Measurements from ENCODE around the gene RTL1.

Gene RTL1

DNA sequence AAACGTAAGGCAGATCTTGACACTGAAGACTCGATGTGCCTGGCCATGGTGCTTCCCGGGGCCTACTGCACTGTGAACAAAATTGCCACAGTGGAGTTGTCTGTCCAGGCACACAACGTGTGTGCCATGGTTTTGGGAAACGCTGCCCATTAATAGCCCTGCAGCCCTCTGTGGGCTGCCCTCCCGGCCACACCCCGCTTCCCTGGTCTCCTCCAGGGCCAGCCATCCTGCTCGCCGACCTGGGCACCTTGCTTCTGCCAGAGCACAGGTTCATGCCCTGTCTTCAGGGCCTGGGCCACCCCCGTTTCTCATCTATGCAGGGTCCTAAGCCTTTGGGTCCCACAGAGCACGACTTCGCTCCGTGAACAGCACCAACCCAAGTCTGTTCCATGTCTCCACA lies 58.7 kb downstream of the RTL1 start:
- Histone ChIP-seq H3K36me3 (ENCODE audit: low read length) (no peaks in the 10 kb centered on the region), H3F3A (ENCODE audit: insufficient read depth) (no peaks in the 10 kb centered on the region), H3K9me3 (ENCODE audit: insufficient read depth, low read length) (no peaks in the 10 kb centered on the region), H3K27me3 (ENCODE audit: low read length) (no peaks in the 10 kb centered on the region), H3K4me2 (ENCODE audit: low read depth, low read length, poor library complexity, severe bottlenecking) (no peak overlapping the region), H3K4me3 (ENCODE audit: insufficient read depth, low read length, poor library complexity, severe bottlenecking) (no peak overlapping the region), H2AFZ (ENCODE audit: low read depth, low read length, severe bottlenecking) (no peak overlapping the region), H3K9me2 (replicated peaks; ENCODE audit: insufficient read depth, low read length) (no peaks in the 10 kb centered on the region), H3K79me2 (ENCODE audit: insufficient read depth, low read length) (no peaks in the 10 kb centered on the region), H3K27ac (ENCODE audit: low read depth, low read length) (no peak overlapping the region), H4K20me1 (ENCODE audit: low read depth, low read length) (no peaks in the 10 kb centered on the region), H3K9ac (ENCODE audit: low read length) (no peak overlapping the region)
- TF ChIP-seq EZH2phosphoT487 (conservative IDR thresholded peaks at IDR 0.05; ENCODE audit: low read length), result no peak
- TF ChIP-seq, protein P1, sequence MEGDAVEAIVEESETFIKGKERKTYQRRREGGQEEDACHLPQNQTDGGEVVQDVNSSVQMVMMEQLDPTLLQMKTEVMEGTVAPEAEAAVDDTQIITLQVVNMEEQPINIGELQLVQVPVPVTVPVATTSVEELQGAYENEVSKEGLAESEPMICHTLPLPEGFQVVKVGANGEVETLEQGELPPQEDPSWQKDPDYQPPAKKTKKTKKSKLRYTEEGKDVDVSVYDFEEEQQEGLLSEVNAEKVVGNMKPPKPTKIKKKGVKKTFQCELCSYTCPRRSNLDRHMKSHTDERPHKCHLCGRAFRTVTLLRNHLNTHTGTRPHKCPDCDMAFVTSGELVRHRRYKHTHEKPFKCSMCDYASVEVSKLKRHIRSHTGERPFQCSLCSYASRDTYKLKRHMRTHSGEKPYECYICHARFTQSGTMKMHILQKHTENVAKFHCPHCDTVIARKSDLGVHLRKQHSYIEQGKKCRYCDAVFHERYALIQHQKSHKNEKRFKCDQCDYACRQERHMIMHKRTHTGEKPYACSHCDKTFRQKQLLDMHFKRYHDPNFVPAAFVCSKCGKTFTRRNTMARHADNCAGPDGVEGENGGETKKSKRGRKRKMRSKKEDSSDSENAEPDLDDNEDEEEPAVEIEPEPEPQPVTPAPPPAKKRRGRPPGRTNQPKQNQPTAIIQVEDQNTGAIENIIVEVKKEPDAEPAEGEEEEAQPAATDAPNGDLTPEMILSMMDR (IDR thresholded peaks at IDR 0.05; ENCODE audit: insufficient read depth, low read length, poor library complexity, severe bottlenecking), result no peak

DNA sequence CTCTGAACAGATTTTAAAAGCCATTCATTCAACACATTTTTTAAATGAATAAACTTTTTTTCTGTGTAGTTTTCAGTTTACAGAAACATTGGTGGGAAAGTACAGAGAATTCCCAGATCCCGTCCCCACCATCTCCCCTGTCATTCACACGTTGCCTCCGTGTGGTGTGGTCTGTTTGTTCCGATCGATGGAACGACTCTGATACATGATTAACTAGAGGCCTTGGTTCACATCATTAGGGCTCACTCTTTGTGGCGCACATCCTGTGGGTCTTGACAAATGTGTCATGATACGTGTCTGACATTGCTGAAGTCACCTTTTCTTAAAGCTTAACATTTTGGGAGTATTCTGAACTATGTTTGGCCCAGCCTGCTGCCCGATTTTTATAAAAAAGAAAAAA lies 59.1 kb downstream of the RTL1 start:
- H3K79me2 ChIP-seq (ENCODE audit: insufficient read depth, low read length), result no peaks in the 10 kb centered on the region
- H3F3A ChIP-seq (ENCODE audit: insufficient read depth), result no peaks in the 10 kb centered on the region
- H2AFZ ChIP-seq (ENCODE audit: low read depth, low read length, severe bottlenecking), result no peak overlapping the region
- H3K4me2 ChIP-seq (ENCODE audit: low read depth, low read length, poor library complexity, severe bottlenecking), result no peak overlapping the region
- no peaks in the 10 kb centered on the region for H3K9me3 ChIP-seq (ENCODE audit: insufficient read depth, low read length)
- no peak overlapping the region for H3K9ac ChIP-seq (ENCODE audit: low read length)
- no peak overlapping the region for H3K27ac ChIP-seq (ENCODE audit: low read depth, low read length)
- no peaks in the 10 kb centered on the region for H3K36me3 ChIP-seq (ENCODE audit: low read length)
- H3K27me3 ChIP-seq (ENCODE audit: low read length), result no peaks in the 10 kb centered on the region
- H3K9me2 ChIP-seq (replicated peaks; ENCODE audit: insufficient read depth, low read length), result no peaks in the 10 kb centered on the region
- no peaks in the 10 kb centered on the region for H4K20me1 ChIP-seq (ENCODE audit: low read depth, low read length)
- H3K4me3 ChIP-seq (ENCODE audit: insufficient read depth, low read length, poor library complexity, severe bottlenecking), result no peak overlapping the region
- TF ChIP-seq, protein P1 (IDR thresholded peaks at IDR 0.05; ENCODE audit: insufficient read depth, low read length, poor library complexity, severe bottlenecking), result no peak
- no peak for TF ChIP-seq EZH2phosphoT487 (conservative IDR thresholded peaks at IDR 0.05; ENCODE audit: low read length)

GRCh38 chr14:100844082-100844408 lies 59.5 kb downstream of the RTL1 start:
- Histone ChIP-seq H2AFZ (ENCODE audit: low read depth, low read length, severe bottlenecking) (no peak overlapping the region), H3K36me3 (ENCODE audit: low read length) (no peaks in the 10 kb centered on the region), H3K4me2 (ENCODE audit: low read depth, low read length, poor library complexity, severe bottlenecking) (no peak overlapping the region), H3K9ac (ENCODE audit: low read length) (no peak overlapping the region), H3K27ac (ENCODE audit: low read depth, low read length) (no peak overlapping the region), H4K20me1 (ENCODE audit: low read depth, low read length) (no peaks in the 10 kb centered on the region), H3K4me3 (ENCODE audit: insufficient read depth, low read length, poor library complexity, severe bottlenecking) (no peak overlapping the region), H3K79me2 (ENCODE audit: insufficient read depth, low read length) (no peaks in the 10 kb centered on the region), H3K9me2 (replicated peaks; ENCODE audit: insufficient read depth, low read length) (no peaks in the 10 kb centered on the region), H3K9me3 (ENCODE audit: insufficient read depth, low read length) (no peaks in the 10 kb centered on the region), H3F3A (ENCODE audit: insufficient read depth) (no peaks in the 10 kb centered on the region), H3K27me3 (ENCODE audit: low read length) (no peaks in the 10 kb centered on the region)
- no peak for TF ChIP-seq EZH2phosphoT487 (conservative IDR thresholded peaks at IDR 0.05; ENCODE audit: low read length)
- TF ChIP-seq, protein P1 (IDR thresholded peaks at IDR 0.05; ENCODE audit: insufficient read depth, low read length, poor library complexity, severe bottlenecking), result no peak

DNA sequence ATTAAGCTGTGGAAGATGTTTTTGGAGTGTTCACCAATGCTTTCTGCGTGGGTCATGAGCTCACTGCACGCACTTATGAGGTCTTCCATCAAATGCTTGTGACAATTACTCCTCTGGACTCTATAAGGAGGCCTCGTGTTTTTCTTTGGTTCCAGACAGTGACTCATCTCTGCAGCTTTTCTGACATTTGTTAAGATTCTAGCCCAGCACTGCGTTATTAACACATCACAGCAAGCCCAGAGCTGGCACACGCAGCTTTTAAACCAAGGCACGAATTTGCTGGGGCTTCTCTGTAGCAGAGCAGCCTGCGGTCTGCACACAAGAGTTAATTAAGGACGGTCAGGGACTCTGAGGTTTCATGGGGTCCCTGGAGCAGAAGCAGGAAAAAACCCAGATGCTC lies 60.7 kb downstream of the RTL1 start:
- Histone ChIP-seq H3K27me3 (ENCODE audit: low read length) (no peaks in the 10 kb centered on the region), H3K4me3 (ENCODE audit: insufficient read depth, low read length, poor library complexity, severe bottlenecking) (no peak overlapping the region), H3K9me3 (ENCODE audit: insufficient read depth, low read length) (no peaks in the 10 kb centered on the region), H4K20me1 (ENCODE audit: low read depth, low read length) (no peaks in the 10 kb centered on the region), H3K4me2 (ENCODE audit: low read depth, low read length, poor library complexity, severe bottlenecking) (no peak overlapping the region), H2AFZ (ENCODE audit: low read depth, low read length, severe bottlenecking) (no peak overlapping the region), H3K79me2 (ENCODE audit: insufficient read depth, low read length) (no peaks in the 10 kb centered on the region), H3K36me3 (ENCODE audit: low read length) (no peaks in the 10 kb centered on the region), H3K9me2 (replicated peaks; ENCODE audit: insufficient read depth, low read length) (no peaks in the 10 kb centered on the region), H3F3A (ENCODE audit: insufficient read depth) (no peaks in the 10 kb centered on the region), H3K9ac (ENCODE audit: low read length) (no peak overlapping the region), H3K27ac (ENCODE audit: low read depth, low read length) (no peak overlapping the region)
- TF ChIP-seq, protein P1 (IDR thresholded peaks at IDR 0.05; ENCODE audit: insufficient read depth, low read length, poor library complexity, severe bottlenecking), result no peak
- TF ChIP-seq EZH2phosphoT487 (conservative IDR thresholded peaks at IDR 0.05; ENCODE audit: low read length), result no peak
